CD4-positive, CD25-positive, alpha-beta regulatory T cell (primary cell): Measurements from ENCODE around the gene HHIPL1. TPM values are rescaled to one million over a fixed set of nuclear protein-coding genes. Genes with fewer than 3 reads are reported as not detected.

Experiments used
- ATAC-seq, 2 donors: fragments of 150-1000 bp; cut with Tn5 transposase; one replicate each; pipeline ENCODE4 v1.10.0; 2021; ENCODE audit warnings: low read depth in 2 of 2, moderate number of reproducible peaks in 2 of 2, moderate library complexity in 1 of 2
- DNase-seq, 3 donors: peaks; one replicate each; pipeline versions ENCODE4 v3.0.0 to v3.0.0-alpha.2; 2012 to 2022; ENCODE audit warnings: mixed read lengths in 1 of 3
- H3K27ac ChIP-seq: one replicate; pipeline ENCODE4 v1.7.0; 2013; ENCODE audit warnings: mild to moderate bottlenecking, low read length; ENCODE audit not compliant: insufficient read depth, poor library complexity, severe bottlenecking
- H3K27me3 ChIP-seq: one replicate; pipeline ENCODE4 v1.7.0; 2013; ENCODE audit warnings: low read length; ENCODE audit not compliant: control insufficient read depth, insufficient read depth
- H3K36me3 ChIP-seq: one replicate; pipeline ENCODE4 v1.7.0; 2013; ENCODE audit warnings: mild to moderate bottlenecking, low read length, moderate library complexity; ENCODE audit not compliant: control insufficient read depth, insufficient read depth
- H3K4me1 ChIP-seq: 2 replicates; pipeline ENCODE4 v1.7.0; 2013; ENCODE audit warnings: mild to moderate bottlenecking, low read length; ENCODE audit not compliant: insufficient read depth, control insufficient read depth, poor library complexity, severe bottlenecking
- H3K4me3 ChIP-seq: one replicate; pipeline ENCODE4 v1.7.0; 2013; ENCODE audit warnings: low read depth, mild to moderate bottlenecking, low read length, moderate library complexity
- H3K9me3 ChIP-seq, 2 experiments: 1 replicate in 1 of 2; 2 replicates in 1 of 2; pipeline ENCODE4 v1.7.0; 2013; ENCODE audit warnings: low read length in 2 of 2, mild to moderate bottlenecking in 1 of 2, moderate library complexity in 1 of 2; ENCODE audit not compliant: control insufficient read depth in 2 of 2
- H3K27ac Mint-ChIP-seq, 3 donors: one replicate each; pipeline ENCODE4 v1.8.0; 2020 to 2022; ENCODE audit warnings: mild to moderate bottlenecking in 3 of 3, mixed read lengths in 3 of 3, moderate library complexity in 2 of 3
- H3K27me3 Mint-ChIP-seq: one replicate; pipeline ENCODE4 v1.8.0; 2022; ENCODE audit warnings: mild to moderate bottlenecking, mixed read lengths
- H3K36me3 Mint-ChIP-seq: one replicate; pipeline ENCODE4 v1.8.0; 2020; ENCODE audit warnings: mixed read lengths
- H3K4me1 Mint-ChIP-seq, 4 donors: one replicate each; pipeline ENCODE4 v1.8.0; 2020 to 2022; ENCODE audit warnings: mixed read lengths in 4 of 4, mild to moderate bottlenecking in 1 of 4
- H3K4me3 Mint-ChIP-seq, 4 donors: one replicate each; pipeline ENCODE4 v1.8.0; 2020 to 2022; ENCODE audit warnings: mild to moderate bottlenecking in 4 of 4, mixed read lengths in 4 of 4, moderate library complexity in 3 of 4
- H3K9me3 Mint-ChIP-seq, 7 donors: one replicate each; pipeline ENCODE4 v1.8.0; 2020 to 2022; ENCODE audit warnings: mixed read lengths in 7 of 7, mild to moderate bottlenecking in 3 of 7, moderate library complexity in 2 of 7
- polyA plus RNA-seq, 4 donors: library from polyadenylated mRNA; unstranded; fragments of 300-500 nt; fragmentation: Illumina TruSeq; gene quantifications; one replicate each; pipeline ENCODE4 v1.2.3, GENCODE V29; 2021
- total RNA-seq: library from RNA; stranded (reverse); gene quantifications from one replicate; pipeline ENCODE4 v1.2.3, GENCODE V29; 2022

The HHIPL1 gene
- total and polyA plus RNA-seq, 5 donors from 2014 or later = 0.23 TPM; not detected in 4

DNA sequence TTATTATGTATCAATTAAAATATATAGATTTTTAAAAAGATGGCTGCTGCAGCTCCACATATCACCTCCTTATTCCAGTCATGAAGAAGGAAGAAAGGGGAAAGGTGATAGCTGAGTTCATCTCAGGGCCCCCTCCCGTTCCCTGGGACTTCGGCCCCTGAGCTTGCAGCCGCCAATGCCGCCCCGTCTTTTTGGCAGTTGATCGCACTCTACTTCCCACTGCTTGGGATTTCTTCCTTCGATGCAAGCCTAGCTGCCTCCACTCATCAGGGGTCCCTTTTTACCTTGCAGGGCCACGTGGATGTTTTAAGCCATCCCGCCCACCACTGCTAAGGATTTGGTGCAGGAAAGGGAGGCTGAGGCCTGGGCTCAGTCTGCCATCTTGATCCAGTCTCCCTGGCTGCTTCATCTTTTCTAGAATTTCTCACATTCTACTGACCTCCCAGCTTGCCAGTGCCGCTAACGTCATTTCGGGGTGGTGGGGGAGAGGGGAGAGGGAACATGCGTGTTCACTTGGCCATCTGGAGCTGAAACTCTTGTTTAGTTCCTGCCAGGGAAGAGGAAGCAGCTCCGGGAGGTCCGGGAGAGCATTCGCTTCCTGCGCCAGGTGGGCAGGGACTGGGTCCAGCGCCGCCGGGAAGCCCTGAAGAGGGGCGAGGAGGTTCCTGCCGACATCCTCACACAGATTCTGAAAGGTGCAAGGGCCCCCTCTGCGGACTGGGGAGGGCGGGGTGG is 70.5 kb downstream of the HHIPL1 start:
- no peak overlapping the region for H3K4me3 ChIP-seq
- H3K36me3 ChIP-seq = no peaks in the 10 kb centered on the region
- no peak for DNase-seq
- no peaks in the 10 kb centered on the region for H3K4me1 ChIP-seq
- no peaks in the 10 kb centered on the region for H3K9me3 ChIP-seq
- no peak for ATAC-seq
- H3K27ac ChIP-seq = no peak overlapping the region
- no peak overlapping the region for H3K27ac Mint-ChIP-seq
- H3K27me3 Mint-ChIP-seq = no peaks in the 10 kb centered on the region
- no peaks in the 10 kb centered on the region for H3K27me3 ChIP-seq
- peaks cover 0 to 2% (median 0%) of the 10 kb centered on the region in 7 donors for H3K9me3 Mint-ChIP-seq
- no peak overlapping the region for H3K4me3 Mint-ChIP-seq
- no peaks in the 10 kb centered on the region for H3K36me3 Mint-ChIP-seq
- no peaks in the 10 kb centered on the region for H3K4me1 Mint-ChIP-seq

DNA sequence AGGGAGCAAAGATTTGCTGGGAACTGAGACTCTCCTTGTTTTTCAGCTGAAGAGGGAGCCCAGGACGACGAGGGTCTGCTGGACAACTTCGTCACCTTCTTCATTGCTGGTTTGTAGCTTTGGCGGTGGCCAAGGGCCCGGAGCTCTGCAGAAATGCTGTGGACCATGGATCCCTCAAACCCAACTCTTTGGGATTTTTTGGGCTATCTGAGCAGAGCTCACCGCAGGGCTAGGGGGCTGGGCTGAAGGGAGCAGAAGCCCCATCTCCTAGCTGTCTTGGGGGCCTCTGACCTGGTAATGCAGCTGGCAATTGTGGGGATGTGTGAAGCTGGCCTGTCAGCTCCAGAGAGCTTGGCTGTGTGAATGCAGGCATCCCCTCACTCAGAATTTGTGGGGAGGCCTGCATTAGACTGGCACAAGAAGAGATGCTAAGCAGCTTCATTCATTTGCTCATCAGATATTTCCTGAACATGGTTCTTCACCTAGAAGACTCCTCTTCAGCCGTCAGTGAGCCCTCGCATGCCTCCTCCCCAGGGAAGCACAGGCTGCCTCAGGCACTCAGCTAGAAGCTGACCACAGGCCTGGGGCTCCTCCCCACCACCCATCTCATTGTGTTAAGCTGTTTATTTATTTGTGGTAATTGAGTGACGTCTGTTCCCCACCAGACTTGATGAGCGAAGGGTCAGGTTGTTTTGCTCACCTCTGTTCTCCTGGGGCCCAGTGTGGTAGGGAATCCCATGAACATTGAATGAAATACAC is 71.3 kb downstream of the HHIPL1 start:
- no peak for DNase-seq

GRCh38 chr14:99716850-99717681 is 72.1 kb downstream of the HHIPL1 start:
- H3K9me3 Mint-ChIP-seq = peaks cover 0 to 2% (median 0%) of the 10 kb centered on the region in 7 donors
- ATAC-seq (no peak), DNase-seq (no peak)
- H3K4me3 Mint-ChIP-seq = no peak overlapping the region
- Histone ChIP-seq H3K27me3 (no peaks in the 10 kb centered on the region), H3K9me3 (no peaks in the 10 kb centered on the region), H3K4me3 (no peak overlapping the region), H3K36me3 (no peaks in the 10 kb centered on the region), H3K4me1 (no peaks in the 10 kb centered on the region), H3K27ac (no peak overlapping the region)
- H3K27ac Mint-ChIP-seq = no peak overlapping the region
- H3K27me3 Mint-ChIP-seq = no peaks in the 10 kb centered on the region
- no peaks in the 10 kb centered on the region for H3K4me1 Mint-ChIP-seq
- H3K36me3 Mint-ChIP-seq = no peaks in the 10 kb centered on the region

More for the DNA sequence above, 71.3 kb downstream of the HHIPL1 start:
- no peak overlapping the region for H3K4me3 ChIP-seq
- Mint-ChIP-seq H3K27ac (no peak overlapping the region), H3K4me1 (no peaks in the 10 kb centered on the region), H3K36me3 (no peaks in the 10 kb centered on the region), H3K27me3 (no peaks in the 10 kb centered on the region), H3K9me3 (peaks cover 0 to 2% (median 0%) of the 10 kb centered on the region in 7 donors), H3K4me3 (no peak overlapping the region)
- H3K36me3 ChIP-seq = no peaks in the 10 kb centered on the region
- H3K27me3 ChIP-seq = no peaks in the 10 kb centered on the region
- H3K9me3 ChIP-seq = no peaks in the 10 kb centered on the region
- no peaks in the 10 kb centered on the region for H3K4me1 ChIP-seq
- no peak for ATAC-seq
- no peak overlapping the region for H3K27ac ChIP-seq

- no peaks in the 10 kb centered on the region for H3K4me1 ChIP-seq
- DNase-seq = no peak
- Mint-ChIP-seq H3K36me3 (no peaks in the 10 kb centered on the region), H3K27me3 (no peaks in the 10 kb centered on the region), H3K4me1 (no peaks in the 10 kb centered on the region), H3K4me3 (no peak overlapping the region), H3K27ac (no peak overlapping the region), H3K9me3 (peaks cover 0 to 2% (median 0%) of the 10 kb centered on the region in 7 donors)
- no peak overlapping the region for H3K27ac ChIP-seq
- no peaks in the 10 kb centered on the region for H3K27me3 ChIP-seq
- H3K36me3 ChIP-seq = no peaks in the 10 kb centered on the region
- no peak for ATAC-seq
- no peaks in the 10 kb centered on the region for H3K9me3 ChIP-seq
- no peak overlapping the region for H3K4me3 ChIP-seq
Observed at GRCh38 chr14:99717682-99718013, 72.7 kb downstream of the HHIPL1 start.

- Mint-ChIP-seq H3K9me3 (peaks cover 0 to 2% (median 0%) of the 10 kb centered on the region in 7 donors), H3K27ac (no peak overlapping the region), H3K4me1 (no peaks in the 10 kb centered on the region), H3K4me3 (no peak overlapping the region), H3K36me3 (no peaks in the 10 kb centered on the region), H3K27me3 (no peaks in the 10 kb centered on the region)
- Histone ChIP-seq H3K27me3 (no peaks in the 10 kb centered on the region), H3K9me3 (no peaks in the 10 kb centered on the region), H3K27ac (no peak overlapping the region), H3K4me3 (no peak overlapping the region), H3K4me1 (no peaks in the 10 kb centered on the region), H3K36me3 (no peaks in the 10 kb centered on the region)
- DNase-seq (no peak), ATAC-seq (no peak)
Observed at GRCh38 chr14:99718031-99718810, 73.3 kb downstream of the HHIPL1 start.

DNA sequence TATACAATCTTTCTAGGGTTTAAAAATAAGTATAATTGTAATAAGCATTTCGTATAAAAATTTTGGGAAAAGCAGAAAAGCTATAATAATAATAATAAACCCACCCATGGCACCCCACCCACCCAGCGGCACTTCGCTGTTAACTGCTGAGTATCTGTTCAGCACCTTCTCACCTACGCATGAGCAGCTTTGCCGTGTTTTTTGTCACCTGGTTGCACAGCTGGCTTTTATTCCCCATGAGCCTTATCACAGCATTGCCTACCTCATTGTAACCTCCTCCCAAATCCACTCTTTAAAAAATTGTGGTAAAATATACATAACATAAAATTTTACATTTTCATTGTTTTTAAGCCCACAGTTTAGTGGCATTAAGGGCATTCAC is 73.9 kb downstream of the HHIPL1 start:
- Histone ChIP-seq H3K9me3 (no peaks in the 10 kb centered on the region), H3K36me3 (no peaks in the 10 kb centered on the region), H3K27ac (no peak overlapping the region), H3K27me3 (no peaks in the 10 kb centered on the region), H3K4me3 (no peak overlapping the region), H3K4me1 (no peaks in the 10 kb centered on the region)
- H3K4me1 Mint-ChIP-seq = no peaks in the 10 kb centered on the region
- peaks cover 0 to 2% (median 0%) of the 10 kb centered on the region in 7 donors for H3K9me3 Mint-ChIP-seq
- DNase-seq (no peak), ATAC-seq (no peak)
- no peaks in the 10 kb centered on the region for H3K36me3 Mint-ChIP-seq
- no peak overlapping the region for H3K27ac Mint-ChIP-seq
- no peaks in the 10 kb centered on the region for H3K27me3 Mint-ChIP-seq
- no peak overlapping the region for H3K4me3 Mint-ChIP-seq
